HG03575 (cell line): ENCODE data around the gene RARRES1.
A peak's percentile ranks its signal among the peaks of the same experiment; 100 is the strongest.
"Not testable (repeated sequence)": the region's sequence is repeated elsewhere in the genome, so short reads cannot be mapped to it uniquely, and the experiment has no call there.

ENCODE experiments used
- ATAC-seq: cut with Tn5 transposase; IDR thresholded peaks from one replicate; pipeline ENCODE4 v1.9.1; 2021; ENCODE audit not compliant: unreplicated experiment, insufficient number of reproducible peaks, low FRiP score; ENCODE audit errors: extremely low read depth

Gene RARRES1

GRCh38 chr3:158709666-158710083, 22.6 kb downstream of the RARRES1 start:
- ATAC-seq, result no peak

DNA sequence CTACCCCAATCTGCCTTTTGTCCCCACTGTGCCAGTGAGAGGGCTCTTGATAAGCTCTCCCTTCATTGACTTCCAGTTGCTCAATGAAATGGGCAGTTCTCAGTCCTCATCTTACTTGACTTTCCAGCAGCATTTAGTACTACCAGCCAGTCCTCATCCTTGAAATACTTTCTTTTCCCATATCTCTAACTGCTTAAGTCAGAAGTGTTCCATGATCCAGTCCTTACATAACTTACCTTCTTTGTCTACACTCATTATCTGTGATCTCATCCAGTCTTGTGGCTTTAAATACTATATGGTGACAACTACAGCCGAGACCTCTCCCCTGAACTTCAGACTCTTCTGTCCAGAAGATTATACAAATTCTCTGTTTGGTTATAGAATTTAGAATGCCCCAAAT, 28.7 kb downstream of the RARRES1 start:
- ATAC-seq, result no peak

DNA sequence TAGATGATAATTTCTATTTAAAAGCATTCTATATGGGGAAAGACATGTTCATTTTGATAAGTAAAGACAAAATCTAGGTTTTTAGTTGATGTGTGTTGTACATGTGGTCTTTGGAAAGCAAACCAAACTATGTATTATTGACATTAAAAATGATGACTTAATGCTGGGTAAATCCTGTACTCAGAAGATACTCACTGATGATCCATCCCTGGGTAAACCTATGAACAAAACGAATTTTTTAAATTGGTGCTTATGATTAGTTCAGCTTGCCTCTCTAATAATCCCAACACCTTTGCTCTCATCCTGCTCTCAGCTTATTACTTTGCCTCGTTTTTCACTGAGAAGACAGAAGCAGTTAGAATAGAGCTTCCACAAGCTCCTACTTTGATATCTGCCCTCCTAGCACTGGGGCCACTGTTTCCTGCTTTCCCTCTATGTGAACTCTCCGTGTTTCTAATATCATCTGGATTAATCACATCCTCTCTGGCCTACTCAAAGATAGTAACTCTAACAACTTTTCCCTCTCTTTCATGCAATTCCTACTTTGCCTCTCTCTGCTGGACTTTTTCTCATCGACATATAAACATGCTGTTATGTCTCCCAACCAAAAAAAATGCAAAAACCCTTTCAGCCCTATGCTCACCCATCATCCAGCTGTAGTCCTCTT, 29.3 kb downstream of the RARRES1 start:
- ATAC-seq, result no peak

DNA sequence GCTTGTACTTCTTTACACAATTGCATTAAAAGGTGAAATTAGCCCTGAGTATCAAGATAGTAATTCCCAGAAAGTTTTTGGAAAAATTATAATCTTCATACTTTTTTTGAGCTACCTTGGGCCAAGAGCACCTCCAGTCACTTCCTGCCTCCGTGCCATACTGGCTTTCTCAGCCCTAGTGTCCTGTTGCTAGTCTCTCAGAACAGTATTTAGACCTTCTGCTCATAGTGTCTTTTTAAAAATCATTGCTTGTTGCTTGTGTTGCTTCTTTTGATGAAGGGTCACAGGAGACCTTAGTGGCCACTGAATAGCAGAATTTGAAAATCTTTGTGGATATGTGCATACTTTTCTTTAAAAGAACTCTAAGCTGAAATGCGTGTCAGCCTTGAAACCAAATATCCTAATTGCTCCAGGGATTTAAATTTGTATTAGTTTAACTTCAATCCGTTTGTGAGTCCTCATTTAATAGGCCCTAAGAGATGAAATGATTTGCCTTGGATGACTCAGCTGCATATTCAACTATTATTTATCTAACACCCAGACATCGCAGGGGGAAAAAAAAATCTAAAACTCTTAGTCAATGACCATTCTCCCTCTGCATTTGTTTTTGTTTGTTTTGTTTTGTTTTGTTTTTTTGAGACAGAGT, 30.7 kb downstream of the RARRES1 start:
- ATAC-seq, result no peak

DNA sequence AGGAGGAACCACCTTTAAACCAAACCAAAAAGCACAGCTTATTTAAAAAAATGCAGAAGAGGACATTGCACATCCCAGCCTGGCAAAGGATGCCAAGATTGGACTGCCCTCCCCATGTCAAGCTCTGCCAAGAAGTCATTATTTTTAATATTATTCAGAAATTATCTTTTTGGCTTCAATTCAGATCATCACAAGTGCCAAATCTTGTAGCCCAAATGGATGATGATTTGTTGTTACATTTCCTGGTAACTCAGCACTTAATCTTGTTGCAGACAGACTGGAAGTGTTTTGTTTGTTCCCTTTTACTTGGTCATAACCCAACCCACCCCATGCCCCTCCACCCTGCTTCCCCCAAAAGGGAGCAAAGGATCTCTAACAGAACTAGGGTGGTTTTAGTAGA, 31.7 kb downstream of the RARRES1 start:
- no peak for ATAC-seq

DNA sequence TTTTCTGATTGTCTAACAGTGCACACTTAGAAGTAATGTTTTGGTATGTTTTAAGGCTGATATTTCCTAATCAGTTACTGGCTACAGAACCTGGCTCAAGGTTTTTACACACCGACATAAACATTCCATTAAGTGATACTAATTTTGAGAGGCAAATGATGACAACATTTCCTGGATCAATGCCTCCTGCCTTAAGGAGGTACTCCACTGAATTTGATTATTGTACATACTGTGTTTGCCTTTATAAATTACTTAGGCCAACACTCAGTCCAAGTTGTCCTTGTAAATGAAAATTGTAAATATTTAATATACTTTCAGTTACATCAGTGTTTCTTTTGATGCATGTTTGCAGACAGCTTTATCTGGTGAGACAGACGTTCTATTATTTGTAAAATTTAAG, 35.6 kb downstream of the RARRES1 start:
- ATAC-seq, result no peak

DNA sequence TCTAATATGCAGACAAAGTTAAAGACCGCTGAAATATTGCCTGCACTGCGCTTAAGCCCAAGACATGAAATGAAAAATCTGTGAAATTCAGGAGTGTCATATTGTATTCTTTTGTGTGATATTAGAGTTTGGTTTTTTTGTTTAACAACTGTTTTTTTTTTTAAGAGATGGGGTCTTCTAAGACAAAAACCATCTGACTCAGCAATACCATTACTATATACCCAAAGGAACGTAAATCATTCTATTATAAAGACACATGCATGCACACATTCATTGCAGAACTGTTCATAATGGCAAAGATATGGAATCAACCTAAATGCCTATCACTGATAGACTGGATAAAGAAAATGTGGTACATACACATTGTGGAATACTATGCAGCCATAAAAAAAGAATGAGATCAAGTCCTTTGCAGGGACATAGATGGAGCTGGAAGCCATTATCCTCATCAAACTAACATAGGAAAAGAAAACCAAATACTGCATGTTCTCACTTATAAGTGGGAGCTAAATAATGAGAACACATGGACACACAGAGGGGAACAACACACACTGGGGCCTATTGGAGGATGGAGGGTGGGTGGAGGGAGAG, 38.3 kb downstream of the RARRES1 start:
- ATAC-seq, result not testable (repeated sequence)

- ATAC-seq, result no peak
These were observed 47.1 kb downstream of the RARRES1 start for GRCh38 chr3:158685159-158685558.

GRCh38 chr3:158683230-158683962, 48.9 kb downstream of the RARRES1 start:
- no peak for ATAC-seq

- ATAC-seq, result no peak
These were observed 51.4 kb downstream of the RARRES1 start for GRCh38 chr3:158680861-158681260.

- ATAC-seq, result no peak
These were observed 52.7 kb downstream of the RARRES1 start for GRCh38 chr3:158679547-158680000.

- ATAC-seq, result no peak
These were observed 53.6 kb downstream of the RARRES1 start for GRCh38 chr3:158678687-158679086.

DNA sequence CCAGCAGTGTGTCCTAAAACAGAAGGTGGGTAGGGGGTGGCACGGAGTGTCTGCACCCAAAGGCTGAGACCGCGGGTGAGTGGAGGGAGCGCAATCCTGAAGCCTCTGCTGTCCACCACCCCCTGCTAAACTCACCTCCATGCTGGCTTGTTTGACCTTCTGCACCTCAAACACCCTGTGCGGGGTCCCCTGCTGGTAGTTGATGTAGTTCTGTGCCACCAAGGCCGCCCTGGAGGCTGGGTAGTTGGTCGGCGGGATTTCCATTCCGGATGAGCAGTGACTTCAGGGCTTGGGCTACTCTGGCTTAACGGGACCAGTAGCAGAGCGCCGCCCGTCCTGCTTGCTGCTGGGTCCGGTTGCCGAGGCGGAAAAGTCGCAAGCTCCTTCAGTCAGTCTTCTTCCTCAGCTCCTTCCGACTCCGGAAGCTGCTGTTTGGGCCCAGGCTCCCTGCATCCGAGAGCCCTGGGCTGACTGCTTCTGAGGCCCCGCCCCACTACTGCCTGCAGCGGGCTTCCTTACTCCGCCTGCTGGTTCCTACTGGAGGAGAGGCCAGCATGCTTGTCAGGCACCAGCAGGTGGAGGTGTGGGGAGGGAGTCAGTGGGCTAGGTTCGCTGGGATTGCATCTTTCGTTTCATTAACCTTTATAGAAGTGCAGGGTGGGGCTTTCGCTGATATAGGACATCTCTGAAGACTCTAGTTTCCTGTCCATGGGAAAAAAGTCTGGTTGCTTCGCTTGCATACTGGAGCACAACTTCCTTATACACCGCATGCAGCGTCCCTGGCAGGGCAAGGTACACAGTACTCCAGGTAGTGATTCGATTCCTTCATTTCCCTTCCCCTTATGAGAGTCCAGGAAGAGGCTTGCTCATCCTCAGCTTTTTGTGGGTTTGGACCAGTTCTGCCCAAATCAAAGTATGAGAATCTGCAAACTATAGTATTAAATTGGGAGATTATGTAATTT, 59.8 kb downstream of the RARRES1 start, which contains the start of gene LXN:
Gene LXN, minus strand, starts transcription at position 434 of the 962 bp plus-strand sequence. Its CDS starts 170 bp downstream, at position 264.
- ATAC-seq, result peak; percentile 96

DNA sequence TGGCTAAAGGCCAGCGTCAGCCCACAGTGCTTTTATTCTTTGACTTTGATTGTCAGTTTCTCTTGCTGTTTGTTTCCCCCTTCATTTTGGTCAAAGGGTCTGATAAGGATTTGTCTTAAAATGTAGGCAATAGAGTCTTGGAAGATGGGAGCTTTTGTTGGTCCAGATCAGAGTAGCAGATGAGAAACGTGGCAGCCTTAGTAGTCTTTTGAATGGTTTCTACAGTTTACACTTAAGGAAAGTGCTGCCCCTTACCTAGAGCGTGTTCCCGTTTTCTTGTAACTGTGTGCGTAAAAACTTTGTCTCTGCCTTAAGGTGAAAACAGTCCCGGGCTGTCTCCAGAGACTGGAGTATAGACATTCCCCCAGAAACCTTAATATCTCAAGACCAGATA, 60.4 kb downstream of the RARRES1 start:
- no peak for ATAC-seq

- no peak for ATAC-seq
These were observed 63.8 kb downstream of the RARRES1 start for GRCh38 chr3:158668506-158668905.

DNA sequence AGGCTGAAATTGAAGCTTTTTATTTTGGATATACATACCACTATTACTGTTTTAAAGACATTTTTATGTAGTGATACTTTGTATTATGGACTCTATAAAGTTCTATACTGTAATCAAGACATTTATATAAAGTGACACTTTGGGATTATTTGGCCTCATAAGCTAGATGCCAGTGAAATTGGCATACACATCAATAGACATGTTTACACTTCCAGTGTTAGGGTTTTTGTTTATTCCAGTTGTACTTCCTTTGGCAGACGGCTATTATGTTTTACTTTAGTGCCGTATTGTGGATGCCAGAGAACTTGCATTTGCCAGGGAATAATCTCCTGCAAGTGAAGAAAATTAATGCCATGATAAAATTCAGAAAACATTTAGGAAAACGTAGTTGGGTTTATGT, 65.8 kb downstream of the RARRES1 start:
- no peak for ATAC-seq

DNA sequence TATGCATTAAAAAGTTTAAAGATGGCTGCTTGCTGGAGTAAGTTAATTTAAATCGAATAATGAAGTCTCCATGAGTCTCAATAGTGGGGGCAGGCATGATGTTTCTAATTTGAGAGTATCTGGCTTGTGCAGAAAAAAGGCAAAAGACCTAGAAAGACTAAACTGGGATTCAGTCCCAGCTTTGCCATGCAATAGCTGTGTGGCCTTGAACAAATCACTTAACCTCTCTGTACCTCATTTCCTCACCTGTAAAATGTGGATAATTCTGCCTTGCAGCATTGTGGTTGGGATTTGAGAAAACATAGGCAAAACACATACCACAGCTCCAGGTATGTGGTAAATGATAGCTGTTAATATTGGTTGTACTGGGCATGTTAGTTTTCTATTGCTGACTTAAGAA, 68.4 kb downstream of the RARRES1 start:
- no peak for ATAC-seq

DNA sequence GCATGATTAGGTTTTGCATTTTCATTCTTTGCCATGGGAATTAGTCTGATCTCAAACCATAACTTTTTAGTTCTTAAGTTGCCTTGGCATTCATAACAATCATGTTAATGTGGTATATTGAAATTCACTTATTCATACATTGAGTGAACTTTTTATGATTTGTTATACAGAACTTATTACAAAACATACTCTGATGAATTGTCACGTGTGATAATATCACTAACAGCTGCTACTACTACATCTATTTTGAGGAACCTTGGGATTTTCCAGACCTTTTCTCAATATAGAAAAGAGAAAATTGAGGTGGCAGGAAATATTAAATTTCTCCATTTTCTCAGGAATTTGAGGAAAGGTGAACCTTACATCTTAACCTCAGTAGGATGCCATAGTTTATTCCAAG, 69.0 kb downstream of the RARRES1 start:
- ATAC-seq, result no peak

DNA sequence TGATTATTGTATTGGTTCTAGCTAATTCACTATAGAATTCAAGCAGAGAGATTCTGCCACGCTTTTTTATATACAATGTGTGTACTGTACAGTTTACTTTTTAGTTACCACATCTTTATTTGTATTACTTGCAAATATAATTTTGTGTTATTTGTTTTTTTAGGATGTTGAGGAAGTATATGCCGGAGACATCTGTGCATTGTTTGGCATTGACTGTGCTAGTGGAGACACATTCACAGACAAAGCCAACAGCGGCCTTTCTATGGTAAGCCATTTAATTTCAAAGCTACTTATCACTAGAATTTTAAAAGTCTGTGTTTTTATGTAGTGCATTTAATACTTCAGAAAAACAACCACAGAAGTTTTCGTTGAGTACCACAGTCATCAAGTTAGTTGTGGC, 71.5 kb downstream of the RARRES1 start:
- no peak for ATAC-seq
